ENCODE results near the gene SETD1B.

- no peak for TF ChIP-seq CTCF (IDR thresholded peaks at IDR 0.05; ENCODE audit: low read depth, low read length)
- no peak for TF ChIP-seq EZH2phosphoT487 (IDR thresholded peaks at IDR 0.05; ENCODE audit: low read depth)
Measured at GRCh38 chr12:121806009-121806545, 2.3 kb downstream of the SETD1B start.

Data from OCI-LY3 (cell line).